GM21367 (cell line): ENCODE results near the gene TTC39B.

ENCODE experiments used
- ATAC-seq: cut with Tn5 transposase; IDR thresholded peaks from one replicate; pipeline ENCODE4 v1.9.1; 2021; ENCODE audit not compliant: unreplicated experiment

The TTC39B gene

GRCh38 chr9:15231788-15232635, 75.0 kb downstream of the TTC39B start:
- ATAC-seq = peak; percentile 81

- ATAC-seq = no peak
Observed at GRCh38 chr9:15229409-15229808, 77.6 kb downstream of the TTC39B start.

GRCh38 chr9:15227491-15227890, 79.5 kb downstream of the TTC39B start:
- ATAC-seq = no peak

GRCh38 chr9:15225564-15226126, 81.4 kb downstream of the TTC39B start:
- no peak for ATAC-seq

- ATAC-seq = no peak
Observed at GRCh38 chr9:15222313-15222712, 84.7 kb downstream of the TTC39B start.

GRCh38 chr9:15221746-15222145, 85.3 kb downstream of the TTC39B start:
- ATAC-seq = no peak

- ATAC-seq = no peak
Observed at GRCh38 chr9:15220658-15221318, 86.2 kb downstream of the TTC39B start.

GRCh38 chr9:15219546-15219945, 87.5 kb downstream of the TTC39B start:
- ATAC-seq = no peak

GRCh38 chr9:15218994-15219393, 88.0 kb downstream of the TTC39B start:
- no peak for ATAC-seq

- no peak for ATAC-seq
Observed at GRCh38 chr9:15213249-15213648, 93.8 kb downstream of the TTC39B start.

- no peak for ATAC-seq
Observed at GRCh38 chr9:15211815-15212495, 95.1 kb downstream of the TTC39B start.

- ATAC-seq = peak; percentile 82
Observed at GRCh38 chr9:15211160-15211814, 95.7 kb downstream of the TTC39B start.

GRCh38 chr9:15206903-15207696, 99.9 kb downstream of the TTC39B start:
- ATAC-seq = no peak

GRCh38 chr9:15205632-15206420, 101.2 kb downstream of the TTC39B start:
- no peak for ATAC-seq

- no peak for ATAC-seq
Observed at GRCh38 chr9:15203581-15203980, 103.4 kb downstream of the TTC39B start.

- ATAC-seq = no peak
Observed at GRCh38 chr9:15200111-15200510, 106.9 kb downstream of the TTC39B start.

- ATAC-seq = no peak
Observed at GRCh38 chr9:15192856-15193255, 114.2 kb downstream of the TTC39B start.

GRCh38 chr9:15191378-15191777, 115.6 kb downstream of the TTC39B start:
- ATAC-seq = no peak

GRCh38 chr9:15189481-15189880, 117.5 kb downstream of the TTC39B start:
- ATAC-seq = no peak
